Stomach (tissue), 4 donors: Measurements from ENCODE around the gene RTN4RL1.

Experiments
- CTCF ChIP-seq, 7 experiments: fragments of 450-650 bp in 4 of 7; fragments of 200-600 bp in 3 of 7; sonication (generic) in 3 of 7; IDR thresholded peaks; one replicate each; pipeline ENCODE4 v1.5.1; 2016 to 2019; ENCODE audit warnings: antibody characterized with exemption in 7 of 7, control low read depth in 2 of 7, mild to moderate bottlenecking in 1 of 7
- EP300 ChIP-seq: sonication (generic); formaldehyde crosslinking; IDR thresholded peaks from one replicate; pipeline ENCODE4 v1.6.1; 2017; ENCODE audit warnings: antibody characterized with exemption
- POLR2A ChIP-seq, 4 donors: fragments of 450-650 bp; IDR thresholded peaks; one replicate each; pipeline ENCODE4 v1.6.1; 2016; ENCODE audit warnings: antibody characterized with exemption in 4 of 4, control low read depth in 2 of 4, mild to moderate bottlenecking in 1 of 4, moderate library complexity in 1 of 4
- POLR2AphosphoS5 ChIP-seq, 3 donors: sonication (generic); formaldehyde crosslinking; IDR thresholded peaks; one replicate each; pipeline ENCODE4 v1.6.1; 2016; ENCODE audit warnings: antibody characterized with exemption in 3 of 3

GRCh38 chr17:1986783-1987451 lies 38.2 kb downstream of the RTN4RL1 start:
- TF ChIP-seq CTCF (IDR thresholded peaks at IDR 0.05) (no peak), POLR2A (IDR thresholded peaks at IDR 0.05) (no peak), POLR2AphosphoS5 (IDR thresholded peaks at IDR 0.05) (no peak), EP300 (no peak)
